Measurements from ENCODE around the gene SLC43A3. TPM values are rescaled to one million over a fixed set of nuclear protein-coding genes. Genes with fewer than 3 reads are reported as not detected.
"Not testable (repeated sequence)": the region's sequence is repeated elsewhere in the genome, so short reads cannot be mapped to it uniquely, and the experiment has no call there.

The SLC43A3 gene
- total RNA-seq, 1 donor from 2014 or later: 49.4 TPM

- no peak for DNase-seq
Observed at GRCh38 chr11:57405271-57405860, 21.6 kb downstream of the SLC43A3 start.

- no peak for DNase-seq
Observed at GRCh38 chr11:57403802-57404147, 23.1 kb downstream of the SLC43A3 start.

- DNase-seq: not testable (repeated sequence)
Observed at GRCh38 chr11:57403003-57403801, 23.7 kb downstream of the SLC43A3 start.

GRCh38 chr11:57402188-57403002 is 24.5 kb downstream of the SLC43A3 start:
- DNase-seq: no peak

GRCh38 chr11:57399972-57400578 is 26.8 kb downstream of the SLC43A3 start:
- DNase-seq: no peak

GRCh38 chr11:57399221-57399620 is 27.7 kb downstream of the SLC43A3 start:
- no peak for DNase-seq

- DNase-seq: no peak
Observed at GRCh38 chr11:57397394-57397990, 29.4 kb downstream of the SLC43A3 start.

GRCh38 chr11:57396744-57397143 is 30.2 kb downstream of the SLC43A3 start:
- no peak for DNase-seq

- DNase-seq: no peak
Observed at GRCh38 chr11:57395905-57396623, 30.9 kb downstream of the SLC43A3 start.

GRCh38 chr11:57394203-57394965 is 32.5 kb downstream of the SLC43A3 start:
- no peak for DNase-seq

GRCh38 chr11:57392763-57393105 is 34.2 kb downstream of the SLC43A3 start:
- DNase-seq: no peak

GRCh38 chr11:57392066-57392762 is 34.7 kb downstream of the SLC43A3 start:
- no peak for DNase-seq

- DNase-seq: no peak
Observed at GRCh38 chr11:57391539-57391938, 35.4 kb downstream of the SLC43A3 start.

- no peak for DNase-seq
Observed at GRCh38 chr11:57391111-57391510, 35.8 kb downstream of the SLC43A3 start.

GRCh38 chr11:57390535-57390934 is 36.4 kb downstream of the SLC43A3 start, which contains the start of gene PRG2:
Gene PRG2, minus strand, starts transcription at chr11:57390650. Its CDS starts 706 bp downstream, at chr11:57389944.
- DNase-seq: no peak

GRCh38 chr11:57387289-57388030 is 39.5 kb downstream of the SLC43A3 start:
- DNase-seq: no peak

- DNase-seq: peak; percentile 8
Observed at GRCh38 chr11:57386178-57386940, 40.6 kb downstream of the SLC43A3 start.

- no peak for DNase-seq
Observed at GRCh38 chr11:57380975-57381374, 45.9 kb downstream of the SLC43A3 start, which contains the start of gene PRG3. Gene PRG3, minus strand, starts transcription at chr11:57381150. Its CDS starts 442 bp downstream, at chr11:57380708.
